ENCODE data around the gene ENSA. TPM values are rescaled to one million over a fixed set of nuclear protein-coding genes. Genes with fewer than 3 reads are reported as not detected.
A peak's percentile ranks its signal among the peaks of the same experiment; 100 is the strongest.
"Not testable (repeated sequence)": the region's sequence is repeated elsewhere in the genome, so short reads cannot be mapped to it uniquely, and the experiment has no call there.

Gene ENSA, protein sequence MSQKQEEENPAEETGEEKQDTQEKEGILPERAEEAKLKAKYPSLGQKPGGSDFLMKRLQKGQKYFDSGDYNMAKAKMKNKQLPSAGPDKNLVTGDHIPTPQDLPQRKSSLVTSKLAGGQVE
- total RNA-seq: 100 to 1,000 TPM; 152 to 173 TPM
- 170 to 178 reads per million in 2 donors for total RNA-seq

DNA sequence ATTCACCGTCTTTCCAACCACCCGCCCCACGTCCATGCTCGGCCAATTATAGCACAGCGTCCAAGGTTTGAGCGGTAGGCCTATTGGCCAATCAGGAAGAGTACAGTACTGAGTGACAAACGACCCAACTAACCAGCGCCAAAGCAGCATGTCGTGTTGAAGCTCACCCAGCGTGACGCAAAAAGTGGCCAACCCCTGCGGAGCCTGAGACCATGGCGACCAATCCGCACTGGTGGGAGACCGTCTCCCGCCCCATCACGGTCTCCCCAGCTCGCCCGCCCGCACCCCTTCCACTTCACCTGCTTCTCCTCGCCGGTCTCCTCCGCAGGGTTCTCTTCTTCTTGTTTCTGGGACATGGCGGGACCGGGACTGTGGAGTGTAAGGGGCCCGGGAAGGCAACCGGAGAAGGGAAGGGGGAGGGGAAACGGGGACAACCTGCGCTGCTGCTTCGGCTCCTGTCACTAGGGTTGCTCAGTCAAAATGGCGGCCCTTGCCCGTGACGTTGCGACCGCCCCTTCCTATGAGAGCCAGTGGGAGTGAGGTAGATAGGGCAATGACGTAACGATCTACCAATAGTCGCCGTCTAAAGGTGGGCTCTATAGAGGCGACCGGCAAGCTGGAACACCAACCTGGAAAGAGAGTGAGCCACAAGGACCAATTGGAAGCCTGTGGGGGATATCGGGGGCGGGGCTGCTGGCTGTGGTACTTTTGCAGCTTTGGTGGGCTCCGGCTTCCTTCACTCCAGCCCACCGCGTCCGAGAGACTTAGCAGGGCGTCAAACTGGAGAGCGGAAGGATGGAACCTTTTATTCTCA, at the start of gene ENSA:
Gene ENSA, minus strand, starts transcription at position 498 of the 814 bp plus-strand sequence. Its CDS starts 142 bp downstream, at position 356.
- H3K27ac Mint-ChIP-seq: no peak within 1 kb of the TSS
- ATAC-seq (peak; percentile 88), DNase-seq (peak; percentile 88 to 93 (median 88))
- H3K36me3 Mint-ChIP-seq (ENCODE audit: low read depth): peaks cover 3% of the 10 kb centered on the region
- H3K9me3 ChIP-seq (ENCODE audit: control insufficient read depth, low read length, poor library complexity, severe bottlenecking): no peaks in the 10 kb centered on the region
- no peak within 1 kb of the TSS for H3K4me3 Mint-ChIP-seq
- H3K4me1 Mint-ChIP-seq: peaks cover 18% of the 10 kb centered on the region
- no peaks in the 10 kb centered on the region for H3K27me3 Mint-ChIP-seq

DNA sequence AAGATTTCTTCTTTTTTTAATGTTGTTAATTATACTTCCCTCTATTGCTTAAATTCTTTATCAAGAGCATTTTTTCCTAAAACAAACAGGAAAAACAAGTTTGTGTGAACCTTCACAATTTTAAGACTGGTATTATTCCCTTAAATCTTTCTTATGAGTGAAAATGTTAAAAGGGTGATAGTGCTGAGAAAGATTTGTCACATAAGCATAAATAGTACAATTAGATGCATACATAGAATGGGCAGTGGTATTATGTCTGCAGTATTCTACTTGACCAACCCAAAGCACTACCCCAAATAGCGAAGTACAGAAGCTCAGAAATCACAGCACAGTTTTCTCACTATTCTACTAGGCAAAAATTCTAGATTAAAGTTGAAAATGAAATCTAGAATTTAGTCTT, 49.6 kb upstream of the ENSA start:
- Mint-ChIP-seq H3K27me3 (no peaks in the 10 kb centered on the region), H3K27ac (no peak overlapping the region), H3K36me3 (ENCODE audit: low read depth) (no peaks in the 10 kb centered on the region), H3K4me3 (no peak overlapping the region), H3K4me1 (peaks cover 12% of the 10 kb centered on the region)
- DNase-seq: no peak
- H3K9me3 ChIP-seq (ENCODE audit: control insufficient read depth, low read length, poor library complexity, severe bottlenecking): no peaks in the 10 kb centered on the region
- no peak for ATAC-seq

DNA sequence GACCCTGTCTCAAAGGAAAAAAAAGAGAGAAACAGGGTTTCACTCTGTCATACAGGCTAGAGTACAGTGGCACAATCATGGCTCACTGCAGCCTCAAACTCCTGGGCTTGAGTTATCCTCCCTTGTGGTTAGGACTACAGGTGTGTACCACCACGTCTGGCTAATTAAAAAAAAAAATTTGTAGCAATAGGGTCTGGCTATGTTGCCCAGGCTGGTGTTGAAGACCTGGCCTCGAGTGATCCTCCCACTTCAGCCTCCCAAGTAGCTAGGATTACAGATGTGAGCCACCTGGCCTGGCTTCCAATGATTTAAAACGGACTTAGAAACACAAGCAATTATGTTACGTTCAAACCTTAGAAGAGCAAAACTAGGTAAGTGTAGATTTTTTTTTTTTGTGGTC, 45.5 kb upstream of the ENSA start:
- Mint-ChIP-seq H3K4me3 (no peak overlapping the region), H3K36me3 (ENCODE audit: low read depth) (no peaks in the 10 kb centered on the region), H3K27ac (peak overlapping the region; percentile 11), H3K4me1 (peaks cover 2% of the 10 kb centered on the region), H3K27me3 (no peaks in the 10 kb centered on the region)
- ATAC-seq (no peak), DNase-seq (no peak)
- H3K9me3 ChIP-seq (ENCODE audit: control insufficient read depth, low read length, poor library complexity, severe bottlenecking): no peaks in the 10 kb centered on the region

DNA sequence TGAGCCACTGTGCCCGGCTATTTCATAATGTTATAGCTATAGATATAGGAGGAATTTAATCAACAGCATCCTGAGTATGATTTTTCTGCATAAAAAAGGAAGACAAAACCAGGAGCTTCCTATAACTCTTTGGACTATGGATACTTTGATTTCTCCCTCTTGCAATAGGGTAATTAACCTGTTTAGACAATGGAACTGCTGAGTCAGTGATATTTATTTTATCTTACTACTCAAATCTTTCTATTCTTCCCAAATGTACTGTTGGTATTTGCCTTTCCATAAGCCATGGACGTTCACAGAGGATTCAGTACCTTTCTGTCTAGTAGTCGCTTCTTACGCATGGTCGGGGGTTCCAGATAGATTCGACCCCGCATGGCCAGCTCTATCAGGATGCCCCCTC, 33.9 kb upstream of the ENSA start:
- Mint-ChIP-seq H3K27me3 (no peaks in the 10 kb centered on the region), H3K36me3 (ENCODE audit: low read depth) (peaks cover 8% of the 10 kb centered on the region), H3K4me1 (peaks cover 19% of the 10 kb centered on the region), H3K27ac (no peak overlapping the region), H3K4me3 (no peak overlapping the region)
- DNase-seq (no peak), ATAC-seq (no peak)
- H3K9me3 ChIP-seq (ENCODE audit: control insufficient read depth, low read length, poor library complexity, severe bottlenecking): no peaks in the 10 kb centered on the region

DNA sequence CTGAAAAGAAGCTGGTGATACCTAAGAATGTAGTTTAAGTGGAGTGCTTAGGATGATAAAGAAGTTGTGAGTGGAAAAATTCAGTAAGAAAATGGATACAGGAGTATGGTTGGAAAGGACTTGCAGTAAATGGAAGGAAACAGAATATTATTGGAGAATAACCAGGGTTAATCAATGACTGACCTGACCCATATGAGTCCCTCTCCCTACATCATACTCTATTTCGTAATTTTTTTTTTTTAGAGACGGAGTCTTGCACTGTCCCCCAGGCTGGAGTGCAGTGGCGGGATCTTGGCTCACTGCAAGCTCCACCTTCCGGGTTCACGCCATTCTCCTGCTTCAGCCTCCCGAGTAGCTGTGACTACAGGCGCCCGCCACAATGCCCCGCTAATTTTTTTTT, 33.4 kb upstream of the ENSA start:
- Mint-ChIP-seq H3K27me3 (no peaks in the 10 kb centered on the region), H3K36me3 (ENCODE audit: low read depth) (peaks cover 8% of the 10 kb centered on the region), H3K4me1 (peaks cover 19% of the 10 kb centered on the region), H3K4me3 (no peak overlapping the region), H3K27ac (no peak overlapping the region)
- ATAC-seq (no peak), DNase-seq (no peak)
- no peaks in the 10 kb centered on the region for H3K9me3 ChIP-seq (ENCODE audit: control insufficient read depth, low read length, poor library complexity, severe bottlenecking)

DNA sequence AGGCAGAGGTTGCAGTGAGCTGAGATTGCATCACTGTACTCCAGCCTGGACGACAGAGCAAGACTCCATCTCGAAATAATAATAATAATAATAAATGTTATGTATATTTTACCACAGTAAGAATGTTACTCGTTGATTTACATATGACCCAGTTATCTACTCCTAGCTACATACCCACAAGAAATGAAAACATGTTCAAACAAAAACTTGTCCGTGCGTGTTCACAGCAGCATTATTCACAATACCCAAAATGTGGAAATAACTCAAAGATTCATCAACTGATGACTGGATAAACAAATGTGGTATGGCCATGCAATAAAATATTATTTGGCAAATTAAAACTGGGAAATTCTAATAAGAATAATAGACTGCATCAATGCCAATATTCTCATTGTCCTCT, 31.7 kb upstream of the ENSA start:
- Mint-ChIP-seq H3K4me1 (peaks cover 17% of the 10 kb centered on the region), H3K27ac (no peak overlapping the region), H3K36me3 (ENCODE audit: low read depth) (peaks cover 8% of the 10 kb centered on the region), H3K27me3 (no peaks in the 10 kb centered on the region), H3K4me3 (no peak overlapping the region)
- DNase-seq: no peak
- ATAC-seq: no peak
- H3K9me3 ChIP-seq (ENCODE audit: control insufficient read depth, low read length, poor library complexity, severe bottlenecking): no peaks in the 10 kb centered on the region

DNA sequence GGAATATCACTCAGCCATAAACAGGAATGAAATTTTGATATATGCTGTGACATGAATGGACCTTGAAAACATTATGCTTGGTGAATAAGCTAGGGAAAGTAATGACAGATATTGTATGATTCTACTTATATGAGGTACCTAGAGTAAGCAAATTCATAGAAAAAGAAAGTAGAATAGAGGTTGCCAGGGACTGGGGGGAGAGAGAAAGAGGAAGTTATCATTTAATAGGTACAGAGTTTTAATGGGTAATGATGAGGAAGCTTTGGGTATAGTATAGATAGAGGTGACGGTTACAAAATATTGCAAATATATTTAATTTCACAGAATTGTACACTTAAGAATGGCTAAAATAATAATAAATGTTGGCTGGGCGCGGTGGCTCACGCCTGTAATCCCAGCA, 31.2 kb upstream of the ENSA start:
- Mint-ChIP-seq H3K27me3 (no peaks in the 10 kb centered on the region), H3K4me3 (no peak overlapping the region), H3K27ac (no peak overlapping the region), H3K4me1 (peaks cover 13% of the 10 kb centered on the region), H3K36me3 (ENCODE audit: low read depth) (peaks cover 8% of the 10 kb centered on the region)
- DNase-seq: no peak
- ATAC-seq: no peak
- H3K9me3 ChIP-seq (ENCODE audit: control insufficient read depth, low read length, poor library complexity, severe bottlenecking): no peaks in the 10 kb centered on the region

DNA sequence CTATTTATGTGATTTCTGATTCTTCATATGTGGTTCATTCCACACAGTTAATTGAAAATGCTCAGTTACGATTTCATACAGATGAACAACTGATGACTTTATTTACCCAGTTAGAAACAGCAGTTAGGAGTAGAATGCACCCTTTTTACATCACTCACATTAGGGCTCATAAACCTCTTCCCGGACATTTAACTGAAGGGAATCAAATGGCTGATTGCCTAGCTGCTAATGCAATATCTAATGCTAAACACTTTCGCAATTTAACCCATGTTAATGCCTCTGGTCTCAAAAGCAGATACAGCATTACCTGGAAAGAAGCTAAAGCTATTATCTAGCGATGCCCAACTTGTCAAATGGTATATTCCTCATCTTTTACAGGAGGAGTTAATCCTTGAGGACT, 27.7 kb upstream of the ENSA start:
- not testable (repeated sequence) for H3K9me3 ChIP-seq (ENCODE audit: control insufficient read depth, low read length, poor library complexity, severe bottlenecking); DNase-seq; H3K4me3 Mint-ChIP-seq; H3K36me3 Mint-ChIP-seq (ENCODE audit: low read depth); ATAC-seq; H3K27ac Mint-ChIP-seq; H3K27me3 Mint-ChIP-seq
- H3K4me1 Mint-ChIP-seq: peaks cover 12% of the 10 kb centered on the region

DNA sequence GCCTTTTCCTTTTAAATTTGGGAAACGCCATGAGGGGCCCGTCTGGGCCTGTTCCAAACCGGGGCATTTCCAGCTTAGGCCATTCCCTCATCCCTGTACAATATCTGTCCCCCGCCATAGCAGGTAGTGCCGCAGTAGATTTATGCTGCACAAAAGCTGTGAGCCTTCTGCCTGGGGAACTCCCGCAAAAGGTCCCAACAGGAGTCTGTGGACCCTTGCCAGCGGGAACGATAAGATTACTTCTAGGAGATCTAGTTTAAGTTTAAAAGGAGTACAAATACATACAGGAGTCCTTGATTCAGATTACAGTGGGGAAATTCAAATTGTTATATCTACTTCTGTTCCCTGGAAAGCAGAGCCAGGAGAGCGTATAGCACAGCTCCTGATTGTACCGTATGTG, 25.2 kb upstream of the ENSA start:
- H3K27me3 Mint-ChIP-seq; H3K4me3 Mint-ChIP-seq; DNase-seq; H3K36me3 Mint-ChIP-seq (ENCODE audit: low read depth); H3K27ac Mint-ChIP-seq; H3K9me3 ChIP-seq (ENCODE audit: control insufficient read depth, low read length, poor library complexity, severe bottlenecking); ATAC-seq: not testable (repeated sequence)
- H3K4me1 Mint-ChIP-seq: peaks cover 13% of the 10 kb centered on the region

DNA sequence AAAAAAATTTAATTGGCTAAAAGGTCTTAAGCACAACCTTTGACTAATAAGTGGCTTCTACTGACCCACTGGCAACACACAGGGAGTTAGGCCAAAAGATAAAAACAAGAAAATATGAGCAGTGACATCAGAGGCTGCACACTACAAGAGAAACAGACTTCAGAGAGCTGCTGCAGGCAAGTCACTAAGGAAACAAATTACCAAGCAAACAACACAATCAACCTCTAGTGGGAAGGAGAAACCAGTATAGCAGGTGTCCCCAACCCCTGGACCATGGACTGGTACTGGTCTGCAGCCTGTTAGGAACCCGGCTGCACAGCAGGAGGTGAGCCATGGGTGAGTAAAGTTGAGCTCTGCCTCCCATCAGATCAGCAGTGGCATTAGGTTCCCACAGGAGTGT, 20.8 kb upstream of the ENSA start:
- no peak overlapping the region for H3K4me3 Mint-ChIP-seq
- no peaks in the 10 kb centered on the region for H3K27me3 Mint-ChIP-seq
- ATAC-seq: no peak
- no peak for DNase-seq
- H3K9me3 ChIP-seq (ENCODE audit: control insufficient read depth, low read length, poor library complexity, severe bottlenecking): no peaks in the 10 kb centered on the region
- peaks cover 7% of the 10 kb centered on the region for H3K4me1 Mint-ChIP-seq
- no peak overlapping the region for H3K27ac Mint-ChIP-seq
- H3K36me3 Mint-ChIP-seq (ENCODE audit: low read depth): peaks cover 4% of the 10 kb centered on the region

DNA sequence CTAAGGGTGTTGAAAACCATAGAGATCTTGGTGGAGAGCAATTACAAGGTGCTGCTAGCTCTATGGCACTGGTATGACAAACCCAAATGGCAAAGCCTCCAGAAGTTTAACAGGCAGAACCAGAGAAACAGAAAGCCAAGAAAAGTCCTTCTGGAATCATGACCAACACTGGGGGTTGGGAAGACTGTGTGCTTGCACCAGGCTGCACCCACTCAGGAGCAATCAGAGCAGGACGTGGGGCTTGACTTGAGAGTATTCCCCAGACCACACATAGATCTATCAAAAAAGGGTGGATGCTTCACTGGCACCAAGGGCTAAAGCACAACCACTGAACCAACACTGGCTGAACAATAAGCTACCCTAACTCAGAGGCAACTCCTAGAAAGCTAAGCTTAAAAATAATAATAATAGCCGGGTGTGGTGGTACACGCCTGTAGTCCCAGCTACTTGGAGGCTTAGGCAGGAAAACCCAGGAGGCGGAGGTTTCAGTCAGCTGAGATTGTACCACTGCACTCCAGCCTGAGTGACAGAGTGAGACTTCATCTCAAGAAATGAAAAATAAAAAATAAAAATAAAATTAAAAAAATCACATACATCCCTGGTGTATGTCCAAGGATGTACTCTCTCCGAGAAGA, 20.1 kb upstream of the ENSA start:
- H3K4me3 Mint-ChIP-seq: no peak overlapping the region

DNA sequence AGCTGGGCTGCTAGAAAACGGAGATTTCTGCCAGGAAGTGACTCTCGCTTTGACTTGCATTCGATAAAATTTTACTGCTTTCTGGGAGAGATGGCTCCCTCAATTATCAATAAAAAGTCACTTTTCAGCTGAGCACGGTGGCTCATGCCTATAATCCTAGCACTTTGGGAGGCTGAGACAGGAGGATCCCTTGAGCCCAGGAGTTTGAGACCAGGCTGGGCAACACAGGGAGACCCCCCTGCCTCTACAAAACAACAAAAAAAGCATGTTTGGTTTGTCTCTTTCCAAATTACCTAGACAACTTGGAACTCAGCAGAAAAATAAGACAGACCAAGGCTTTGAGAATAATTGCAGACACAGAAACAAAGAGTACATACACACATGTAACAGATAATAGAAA, 12.9 kb upstream of the ENSA start:
- H3K9me3 ChIP-seq (ENCODE audit: control insufficient read depth, low read length, poor library complexity, severe bottlenecking): no peaks in the 10 kb centered on the region
- no peaks in the 10 kb centered on the region for H3K27me3 Mint-ChIP-seq
- ATAC-seq (no peak), DNase-seq (no peak)
- no peak overlapping the region for H3K4me3 Mint-ChIP-seq
- no peak overlapping the region for H3K27ac Mint-ChIP-seq
- no peaks in the 10 kb centered on the region for H3K4me1 Mint-ChIP-seq
- H3K36me3 Mint-ChIP-seq (ENCODE audit: low read depth): no peaks in the 10 kb centered on the region

More for the DNA sequence above, 20.1 kb upstream of the ENSA start:
- Mint-ChIP-seq H3K27ac (no peak overlapping the region), H3K4me1 (peaks cover 4% of the 10 kb centered on the region), H3K27me3 (no peaks in the 10 kb centered on the region), H3K36me3 (ENCODE audit: low read depth) (peaks cover 4% of the 10 kb centered on the region)
- no peak for DNase-seq
- no peak for ATAC-seq
- no peaks in the 10 kb centered on the region for H3K9me3 ChIP-seq (ENCODE audit: control insufficient read depth, low read length, poor library complexity, severe bottlenecking)

DNA sequence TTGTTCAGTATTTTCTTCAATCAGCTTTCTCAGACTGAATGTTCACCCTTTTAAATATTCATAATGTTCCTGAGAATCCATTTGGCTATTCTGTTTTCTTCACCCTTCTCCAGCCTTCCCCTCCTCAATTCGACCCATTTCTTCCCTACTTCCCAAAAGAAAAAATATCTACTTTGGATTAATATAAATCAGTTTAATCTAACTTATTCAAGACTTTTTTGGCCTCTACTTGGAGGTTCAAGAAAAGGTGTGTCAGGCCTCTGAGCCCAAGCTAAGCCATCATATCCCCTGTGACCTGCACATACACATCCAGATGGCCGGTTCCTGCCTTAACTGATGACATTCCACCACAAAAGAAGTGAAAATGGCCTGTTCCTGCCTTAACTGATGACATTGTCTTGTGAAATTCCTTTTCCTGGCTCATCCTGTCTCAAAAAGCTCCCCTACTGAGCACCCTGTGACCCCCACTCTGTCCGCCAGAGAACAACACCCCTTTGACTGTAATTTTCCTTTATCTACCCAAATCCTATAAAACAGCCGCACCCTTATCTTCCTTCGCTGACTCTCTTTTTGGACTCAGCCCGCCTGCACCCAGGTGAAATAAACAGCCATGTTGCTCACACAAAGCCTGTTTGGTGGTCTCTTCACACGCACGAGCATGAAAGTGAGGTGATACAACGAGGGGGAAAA, 11.9 kb upstream of the ENSA start:
- H3K27me3 Mint-ChIP-seq, H3K4me3 Mint-ChIP-seq: not testable (repeated sequence)

More for the DNA sequence above, 11.9 kb upstream of the ENSA start:
- not testable (repeated sequence) for ATAC-seq; H3K36me3 Mint-ChIP-seq (ENCODE audit: low read depth); DNase-seq; H3K9me3 ChIP-seq (ENCODE audit: control insufficient read depth, low read length, poor library complexity, severe bottlenecking); H3K27ac Mint-ChIP-seq; H3K4me1 Mint-ChIP-seq

Measured in T-helper 17 cell (primary cell).